ENCODE data around the gene FDX1. TPM values are rescaled to one million over a fixed set of nuclear protein-coding genes. Genes with fewer than 3 reads are reported as not detected.

The FDX1 gene
- total RNA-seq, 2 donors from 2014 or later: 12.8 to 21.2 TPM

- intact Hi-C loops (cut with DNase I): no loop called here
- H3K4me1 ChIP-seq (replicated peaks): no peaks in the 10 kb centered on the region
- WGBS: 50% methylated on average over 1 of the region's 1 CpG
- no peaks in the 10 kb centered on the region for H3K36me3 ChIP-seq
- no peaks in the 10 kb centered on the region for H3K9me3 ChIP-seq
- H3K27ac ChIP-seq: no peak overlapping the region
- H3K27me3 ChIP-seq (replicated peaks; ENCODE audit: insufficient read depth): no peaks in the 10 kb centered on the region
- no peak overlapping the region for H3K4me3 ChIP-seq
- TF ChIP-seq POLR2A (IDR thresholded peaks at IDR 0.05) (no peak), POLR2AphosphoS5 (IDR thresholded peaks at IDR 0.05) (no peak)
- TF ChIP-seq, protein P1, sequence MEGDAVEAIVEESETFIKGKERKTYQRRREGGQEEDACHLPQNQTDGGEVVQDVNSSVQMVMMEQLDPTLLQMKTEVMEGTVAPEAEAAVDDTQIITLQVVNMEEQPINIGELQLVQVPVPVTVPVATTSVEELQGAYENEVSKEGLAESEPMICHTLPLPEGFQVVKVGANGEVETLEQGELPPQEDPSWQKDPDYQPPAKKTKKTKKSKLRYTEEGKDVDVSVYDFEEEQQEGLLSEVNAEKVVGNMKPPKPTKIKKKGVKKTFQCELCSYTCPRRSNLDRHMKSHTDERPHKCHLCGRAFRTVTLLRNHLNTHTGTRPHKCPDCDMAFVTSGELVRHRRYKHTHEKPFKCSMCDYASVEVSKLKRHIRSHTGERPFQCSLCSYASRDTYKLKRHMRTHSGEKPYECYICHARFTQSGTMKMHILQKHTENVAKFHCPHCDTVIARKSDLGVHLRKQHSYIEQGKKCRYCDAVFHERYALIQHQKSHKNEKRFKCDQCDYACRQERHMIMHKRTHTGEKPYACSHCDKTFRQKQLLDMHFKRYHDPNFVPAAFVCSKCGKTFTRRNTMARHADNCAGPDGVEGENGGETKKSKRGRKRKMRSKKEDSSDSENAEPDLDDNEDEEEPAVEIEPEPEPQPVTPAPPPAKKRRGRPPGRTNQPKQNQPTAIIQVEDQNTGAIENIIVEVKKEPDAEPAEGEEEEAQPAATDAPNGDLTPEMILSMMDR (IDR thresholded peaks at IDR 0.05): no peak
- no peak for DNase-seq (ENCODE audit: low spot score)
These were observed 24.9 kb downstream of the FDX1 start for GRCh38 chr11:110454609-110455008.

- Histone ChIP-seq H3K9me3 (no peaks in the 10 kb centered on the region), H3K4me3 (no peak overlapping the region)
- intact Hi-C loops (cut with DNase I): no loop called here
These were observed 26.0 kb downstream of the FDX1 start for GRCh38 chr11:110455718-110456117.

GRCh38 chr11:110463153-110463552, 33.4 kb downstream of the FDX1 start:
- Histone ChIP-seq H3K9me3 (no peaks in the 10 kb centered on the region), H3K4me1 (replicated peaks) (no peaks in the 10 kb centered on the region), H3K4me3 (no peak overlapping the region), H3K27me3 (replicated peaks; ENCODE audit: insufficient read depth) (no peaks in the 10 kb centered on the region), H3K27ac (no peak overlapping the region), H3K36me3 (no peaks in the 10 kb centered on the region)
- WGBS: 44% methylated on average over 6 of the region's 6 CpGs
- intact Hi-C loops (cut with DNase I): no loop called here
- no peak for DNase-seq (ENCODE audit: low spot score)
- TF ChIP-seq, protein P1 (IDR thresholded peaks at IDR 0.05): peak in 3 of 4 experiments; percentile 10 to 29 (median 22)
- no peak for TF ChIP-seq POLR2AphosphoS5 (IDR thresholded peaks at IDR 0.05)

More at GRCh38 chr11:110455718-110456117, 26.0 kb downstream of the FDX1 start:
- no peaks in the 10 kb centered on the region for H3K36me3 ChIP-seq
- H3K27me3 ChIP-seq (replicated peaks; ENCODE audit: insufficient read depth): no peaks in the 10 kb centered on the region
- H3K4me1 ChIP-seq (replicated peaks): no peaks in the 10 kb centered on the region
- TF ChIP-seq, protein P1 (IDR thresholded peaks at IDR 0.05): no peak
- TF ChIP-seq POLR2A (IDR thresholded peaks at IDR 0.05): no peak
- 79% methylated on average over 6 of the region's 6 CpGs for WGBS
- DNase-seq (ENCODE audit: low spot score): no peak
- no peak overlapping the region for H3K27ac ChIP-seq

DNA sequence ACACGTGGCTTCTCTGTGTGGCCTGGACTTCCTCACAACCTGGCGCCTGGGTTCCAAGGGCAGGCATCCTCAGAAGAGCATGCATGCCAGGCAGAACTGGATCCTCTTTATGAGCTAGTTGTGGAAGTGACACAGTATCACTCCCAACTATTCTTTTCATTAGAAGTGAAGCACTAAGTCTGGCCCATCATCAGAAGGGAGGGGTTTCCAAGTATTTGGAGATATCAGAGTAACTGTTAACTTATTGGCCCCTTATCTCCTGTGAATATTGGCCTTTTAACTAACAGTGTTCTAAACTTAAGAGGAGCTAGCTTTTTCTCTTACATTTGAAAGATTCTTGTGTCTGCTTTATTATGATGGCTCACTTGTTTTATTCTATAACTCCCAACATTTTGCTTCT, 35.5 kb downstream of the FDX1 start:
- TF ChIP-seq, protein P1 (IDR thresholded peaks at IDR 0.05): no peak
- no peak for TF ChIP-seq POLR2AphosphoS5 (IDR thresholded peaks at IDR 0.05)
- no peak for TF ChIP-seq POLR2A (IDR thresholded peaks at IDR 0.05)
- no peaks in the 10 kb centered on the region for H3K36me3 ChIP-seq
- 96% methylated on average over 2 of the region's 2 CpGs for WGBS
- no peak overlapping the region for H3K4me3 ChIP-seq
- intact Hi-C loops (cut with DNase I): no loop called here
- no peaks in the 10 kb centered on the region for H3K27me3 ChIP-seq (replicated peaks; ENCODE audit: insufficient read depth)
- no peak overlapping the region for H3K27ac ChIP-seq
- DNase-seq (ENCODE audit: low spot score): no peak
- no peaks in the 10 kb centered on the region for H3K4me1 ChIP-seq (replicated peaks)
- H3K9me3 ChIP-seq: no peaks in the 10 kb centered on the region

DNA sequence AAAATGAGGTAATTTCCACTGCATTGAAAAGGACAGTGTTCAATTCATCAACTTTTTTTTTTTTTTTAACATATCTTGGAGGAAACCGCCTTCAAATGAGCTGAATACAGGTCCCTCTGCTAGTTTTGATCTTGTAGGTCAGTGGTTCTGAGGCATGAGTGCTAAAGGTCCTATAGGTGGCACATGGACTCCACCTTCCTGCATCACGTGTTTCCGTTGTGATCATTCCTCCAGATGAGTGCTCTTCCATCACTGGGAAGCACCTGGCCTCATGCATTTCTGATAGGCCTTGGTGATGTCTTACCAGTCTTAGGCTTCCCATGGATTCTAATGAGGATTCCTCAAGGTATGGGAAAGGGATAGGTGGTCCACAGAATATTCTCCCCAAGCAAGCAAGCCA, 37.8 kb downstream of the FDX1 start:
- WGBS: 93% methylated on average over 3 of the region's 3 CpGs
- Histone ChIP-seq H3K36me3 (no peaks in the 10 kb centered on the region), H3K27me3 (replicated peaks; ENCODE audit: insufficient read depth) (no peaks in the 10 kb centered on the region), H3K4me1 (replicated peaks) (no peaks in the 10 kb centered on the region), H3K27ac (no peak overlapping the region), H3K4me3 (no peak overlapping the region), H3K9me3 (no peaks in the 10 kb centered on the region)
- TF ChIP-seq, protein P1 (IDR thresholded peaks at IDR 0.05): no peak
- TF ChIP-seq POLR2A (IDR thresholded peaks at IDR 0.05): no peak
- TF ChIP-seq POLR2AphosphoS5 (IDR thresholded peaks at IDR 0.05): no peak
- intact Hi-C loops (cut with DNase I): no loop called here
- no peak for DNase-seq (ENCODE audit: low spot score)
